ENCODE measurements around the gene UXT.

DNA sequence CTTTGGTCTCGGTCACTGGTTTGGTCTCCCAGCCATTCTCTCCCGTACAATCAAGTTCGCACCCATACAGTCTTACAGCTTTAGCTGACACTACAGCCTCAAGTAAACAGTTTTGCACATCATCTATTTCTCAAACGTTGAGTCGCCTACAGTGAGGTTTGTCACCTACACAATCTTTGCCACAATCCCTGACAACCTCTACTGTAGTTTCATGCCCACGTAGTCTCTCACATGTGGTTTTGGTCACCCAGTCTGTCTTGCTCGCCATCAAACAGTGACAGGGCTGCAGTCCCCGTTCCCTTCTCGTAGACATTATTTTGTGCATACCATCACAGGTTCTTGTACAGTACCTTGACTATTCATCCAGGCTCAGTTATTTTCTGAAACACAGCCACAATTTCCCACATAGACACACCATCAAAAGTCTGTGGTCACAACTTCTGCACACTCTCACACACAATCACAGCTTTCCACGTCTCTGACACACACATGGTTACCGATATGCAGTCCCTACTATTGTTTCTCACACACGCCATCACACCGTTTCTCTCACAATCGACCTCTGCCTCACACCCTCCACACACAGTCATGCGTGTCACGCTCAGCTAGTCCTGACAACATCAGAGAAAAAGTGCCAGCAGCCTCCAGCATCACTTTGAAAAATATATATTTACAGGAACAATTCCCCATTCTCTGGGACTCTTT, 24.0 kb downstream of the UXT start:
- TF ChIP-seq BHLHE40 (IDR thresholded peaks at IDR 0.05; ENCODE audit: borderline replicate concordance) (no peak), SP1 (IDR thresholded peaks at IDR 0.05) (no peak), FOXA1 (IDR thresholded peaks at IDR 0.05) (no peak), SUZ12 (IDR thresholded peaks at IDR 0.05) (no peak), NFRKB (IDR thresholded peaks at IDR 0.05) (no peak), ZNF384 (IDR thresholded peaks at IDR 0.05) (no peak), TARDBP (IDR thresholded peaks at IDR 0.05) (no peak), LEF1 (IDR thresholded peaks at IDR 0.05; ENCODE audit: borderline replicate concordance) (no peak), FOXM1 (IDR thresholded peaks at IDR 0.05; ENCODE audit: borderline replicate concordance) (no peak), ARNT (IDR thresholded peaks at IDR 0.05) (no peak), ELF4 (IDR thresholded peaks at IDR 0.05) (no peak), FOXK2 (IDR thresholded peaks at IDR 0.05) (no peak), HDGF (IDR thresholded peaks at IDR 0.05; ENCODE audit: borderline replicate concordance) (no peak)
- TF ChIP-seq, protein P1, sequence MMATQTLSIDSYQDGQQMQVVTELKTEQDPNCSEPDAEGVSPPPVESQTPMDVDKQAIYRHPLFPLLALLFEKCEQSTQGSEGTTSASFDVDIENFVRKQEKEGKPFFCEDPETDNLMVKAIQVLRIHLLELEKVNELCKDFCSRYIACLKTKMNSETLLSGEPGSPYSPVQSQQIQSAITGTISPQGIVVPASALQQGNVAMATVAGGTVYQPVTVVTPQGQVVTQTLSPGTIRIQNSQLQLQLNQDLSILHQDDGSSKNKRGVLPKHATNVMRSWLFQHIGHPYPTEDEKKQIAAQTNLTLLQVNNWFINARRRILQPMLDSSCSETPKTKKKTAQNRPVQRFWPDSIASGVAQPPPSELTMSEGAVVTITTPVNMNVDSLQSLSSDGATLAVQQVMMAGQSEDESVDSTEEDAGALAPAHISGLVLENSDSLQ (IDR thresholded peaks at IDR 0.05), result no peak

Measured in HEK293T (cell line).